ENCODE data around the gene AIFM3.

The AIFM3 gene

DNA sequence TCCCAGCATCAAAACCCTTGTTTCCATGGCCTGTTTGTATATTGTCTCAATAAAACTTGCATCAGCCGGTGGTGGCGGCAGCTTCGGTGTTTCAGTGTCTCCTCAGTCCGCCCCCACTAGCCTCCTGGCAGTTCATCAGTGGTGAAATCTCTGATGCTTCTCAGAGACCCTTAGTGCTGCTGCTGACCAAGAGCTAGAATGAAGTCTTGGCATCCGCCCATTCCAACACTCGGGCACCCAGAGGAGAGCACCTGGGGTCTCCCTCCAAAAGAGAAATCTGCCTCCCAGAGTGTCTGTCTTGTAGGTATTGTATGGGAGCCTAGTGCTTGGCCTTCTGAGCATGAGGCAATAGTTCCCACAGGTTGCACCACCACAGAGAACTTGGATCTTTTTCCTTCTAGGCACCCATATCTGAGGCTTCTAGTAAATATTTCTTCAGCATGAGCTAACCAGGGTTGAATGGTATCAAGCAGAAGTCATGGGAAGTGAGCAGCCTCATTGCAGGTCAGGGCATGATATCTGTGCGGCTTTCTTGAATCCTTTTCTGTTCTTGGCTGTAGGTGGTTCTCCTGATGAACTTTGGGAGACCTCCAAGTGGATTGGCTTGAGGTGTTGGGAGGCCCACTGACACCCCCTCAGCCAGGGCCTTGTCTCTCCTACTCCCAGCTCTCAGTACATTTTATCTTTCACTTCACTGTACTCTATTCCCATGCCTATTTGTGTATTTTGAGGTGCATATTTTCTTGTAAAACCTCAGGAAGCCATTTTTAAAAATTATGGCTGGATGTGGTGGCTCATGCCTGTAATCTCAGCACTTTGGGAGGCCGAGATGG is 13.2 kb upstream of the AIFM3 start:
- peak; percentile 44 to 71 for DNase-seq (ENCODE audit: low read depth in 2 of 2)
- TF ChIP-seq, protein P1, sequence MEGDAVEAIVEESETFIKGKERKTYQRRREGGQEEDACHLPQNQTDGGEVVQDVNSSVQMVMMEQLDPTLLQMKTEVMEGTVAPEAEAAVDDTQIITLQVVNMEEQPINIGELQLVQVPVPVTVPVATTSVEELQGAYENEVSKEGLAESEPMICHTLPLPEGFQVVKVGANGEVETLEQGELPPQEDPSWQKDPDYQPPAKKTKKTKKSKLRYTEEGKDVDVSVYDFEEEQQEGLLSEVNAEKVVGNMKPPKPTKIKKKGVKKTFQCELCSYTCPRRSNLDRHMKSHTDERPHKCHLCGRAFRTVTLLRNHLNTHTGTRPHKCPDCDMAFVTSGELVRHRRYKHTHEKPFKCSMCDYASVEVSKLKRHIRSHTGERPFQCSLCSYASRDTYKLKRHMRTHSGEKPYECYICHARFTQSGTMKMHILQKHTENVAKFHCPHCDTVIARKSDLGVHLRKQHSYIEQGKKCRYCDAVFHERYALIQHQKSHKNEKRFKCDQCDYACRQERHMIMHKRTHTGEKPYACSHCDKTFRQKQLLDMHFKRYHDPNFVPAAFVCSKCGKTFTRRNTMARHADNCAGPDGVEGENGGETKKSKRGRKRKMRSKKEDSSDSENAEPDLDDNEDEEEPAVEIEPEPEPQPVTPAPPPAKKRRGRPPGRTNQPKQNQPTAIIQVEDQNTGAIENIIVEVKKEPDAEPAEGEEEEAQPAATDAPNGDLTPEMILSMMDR (IDR thresholded peaks at IDR 0.05; ENCODE audit: low read depth, low read length), result no peak
- no peak overlapping the region for H3K4me3 ChIP-seq (replicated peaks in 1 of 2; ENCODE audit: low read depth in 2 of 2, low read length in 2 of 2)

DNA sequence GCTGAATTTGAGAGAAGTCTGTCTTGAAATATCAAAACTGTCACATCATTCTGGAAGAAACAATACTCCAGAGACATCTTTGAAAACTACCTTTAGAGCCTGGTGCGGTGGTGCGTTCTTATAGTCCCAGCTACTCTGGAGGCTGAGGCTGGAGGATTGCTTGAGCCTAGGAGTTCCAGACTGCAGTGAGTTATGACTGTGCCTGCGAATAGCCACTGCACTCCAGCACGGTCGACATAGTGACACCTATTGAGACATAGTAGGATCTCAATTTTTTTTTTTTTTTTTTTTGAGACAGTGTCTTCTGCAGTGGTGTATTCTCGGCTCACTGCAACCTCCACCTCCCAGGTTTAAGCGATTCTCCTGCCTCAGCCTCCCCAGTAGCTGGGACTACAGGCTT is 11.5 kb upstream of the AIFM3 start:
- no peak for DNase-seq (ENCODE audit: low read depth in 2 of 2)
- TF ChIP-seq, protein P1 (IDR thresholded peaks at IDR 0.05; ENCODE audit: low read depth, low read length), result no peak
- H3K4me3 ChIP-seq (replicated peaks in 1 of 2; ENCODE audit: low read depth in 2 of 2, low read length in 2 of 2), result no peak overlapping the region

DNA sequence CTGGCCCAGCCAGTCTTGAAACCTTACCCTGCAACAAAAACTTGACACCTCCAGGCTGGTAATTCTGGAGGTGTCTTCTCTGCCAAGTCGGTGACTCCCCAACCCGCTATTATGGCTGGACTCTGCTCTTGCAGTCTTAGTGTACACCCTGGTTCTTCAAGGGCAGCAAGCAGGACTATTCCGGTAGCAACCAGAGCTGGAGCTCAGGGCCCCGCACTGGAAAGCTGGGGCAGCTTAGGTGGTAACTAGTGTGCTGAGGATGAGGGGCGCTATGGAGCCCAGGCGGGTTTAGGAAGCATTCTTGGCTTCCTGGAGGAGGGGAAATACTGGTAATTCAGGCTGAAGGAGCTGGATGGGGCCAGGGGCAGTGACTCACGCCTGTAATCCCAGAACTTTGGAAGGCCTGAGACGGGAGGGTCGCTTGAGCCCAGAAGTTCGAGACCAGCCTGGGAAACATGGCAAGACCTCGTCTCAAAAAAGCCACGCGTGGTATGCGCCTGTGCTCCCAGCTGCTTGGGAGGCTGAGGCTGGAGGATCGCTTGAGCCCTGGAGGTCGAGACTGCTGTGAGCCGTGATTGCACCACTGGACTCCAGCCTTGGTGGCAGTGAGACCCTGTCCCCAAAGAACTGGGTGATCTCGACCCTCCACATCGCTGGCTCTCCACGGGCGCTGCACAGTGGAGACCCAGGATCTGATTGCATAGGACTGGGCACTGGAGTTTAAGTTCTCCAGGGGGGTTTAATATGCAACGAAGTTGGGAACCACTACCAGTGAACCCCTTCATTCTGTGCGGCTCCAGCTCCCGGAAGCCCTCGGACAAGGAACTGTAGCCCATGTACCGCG is 10.6 kb upstream of the AIFM3 start:
- TF ChIP-seq, protein P1 (IDR thresholded peaks at IDR 0.05; ENCODE audit: low read depth, low read length), result no peak
- H3K4me3 ChIP-seq (replicated peaks in 1 of 2; ENCODE audit: low read depth in 2 of 2, low read length in 2 of 2), result peak overlapping the region; percentile 64 to 78
- DNase-seq (ENCODE audit: low read depth in 2 of 2), result peak; percentile 20 to 22

DNA sequence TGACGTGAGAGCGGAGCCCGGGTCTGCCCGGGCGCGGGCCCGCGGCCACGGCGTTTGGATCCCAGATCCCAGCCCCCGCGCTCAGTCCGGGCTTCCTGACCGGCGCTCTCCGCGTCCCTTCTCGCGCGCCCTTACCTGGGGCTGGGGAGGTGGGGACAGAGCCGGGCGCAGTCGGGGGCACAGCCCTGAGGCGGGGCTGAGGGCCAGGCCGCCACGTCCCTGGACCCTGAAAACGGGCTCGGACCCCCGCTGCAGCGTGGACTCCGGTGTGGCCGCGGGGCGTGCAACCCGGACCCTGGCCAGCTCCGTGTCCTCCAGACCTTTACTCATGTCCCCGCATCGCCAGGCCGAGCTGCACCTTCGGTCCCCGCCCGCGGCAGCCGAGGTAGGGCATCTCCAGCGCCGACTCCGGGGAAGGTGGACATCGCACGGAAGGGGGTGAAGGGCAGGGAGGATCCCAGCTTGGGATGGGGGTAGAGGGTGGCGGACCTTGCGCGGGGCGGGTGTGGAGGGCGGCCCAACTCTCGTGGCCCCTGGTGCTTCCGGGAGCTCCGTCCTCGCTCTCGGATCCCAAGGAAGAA is 9.9 kb upstream of the AIFM3 start:
- H3K4me3 ChIP-seq (replicated peaks in 1 of 2; ENCODE audit: low read depth in 2 of 2, low read length in 2 of 2), result peak overlapping the region; percentile 64 to 78
- TF ChIP-seq, protein P1 (IDR thresholded peaks at IDR 0.05; ENCODE audit: low read depth, low read length), result no peak

DNA sequence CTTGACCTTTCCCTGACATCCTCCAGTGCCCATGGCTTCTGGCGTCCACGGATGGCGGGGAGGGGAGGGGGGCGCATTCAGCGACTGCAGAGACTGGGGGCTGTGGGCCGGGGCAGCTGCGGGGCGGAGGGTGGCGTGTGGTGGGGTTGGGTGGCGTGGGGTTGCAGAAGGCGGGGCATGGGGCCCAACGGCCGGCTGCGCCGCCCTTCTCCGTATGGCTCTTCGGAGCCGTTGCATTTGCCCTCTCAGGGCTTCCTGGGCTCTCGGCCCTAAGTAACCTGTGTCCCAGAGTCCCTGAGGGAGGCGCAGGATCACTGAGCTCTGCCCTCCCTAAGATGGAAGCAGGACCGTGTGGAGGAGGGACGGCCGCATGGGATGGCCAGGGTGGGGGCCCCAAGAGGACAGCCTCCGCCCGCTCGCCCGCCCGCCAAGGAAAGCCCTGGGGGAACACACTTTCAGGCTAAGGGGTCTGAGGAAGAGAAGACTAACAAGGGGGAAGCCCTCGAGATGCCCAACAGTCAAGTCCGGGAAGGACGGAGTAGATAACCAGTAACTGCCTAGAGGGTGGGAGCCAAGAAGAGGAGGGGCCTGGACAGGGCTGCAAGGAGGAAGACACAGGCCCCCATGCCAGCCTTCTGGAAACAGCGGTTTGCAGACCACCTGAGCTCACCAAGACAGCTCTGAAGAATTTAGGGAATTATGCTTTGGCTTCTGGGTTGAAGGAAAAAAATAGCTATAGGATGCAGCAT is 9.2 kb upstream of the AIFM3 start:
- no peak for DNase-seq (ENCODE audit: low read depth in 2 of 2)
- TF ChIP-seq, protein P1 (IDR thresholded peaks at IDR 0.05; ENCODE audit: low read depth, low read length), result no peak
- peak overlapping the region; percentile 64 to 78 for H3K4me3 ChIP-seq (replicated peaks in 1 of 2; ENCODE audit: low read depth in 2 of 2, low read length in 2 of 2)

More for the DNA sequence above, 9.9 kb upstream of the AIFM3 start:
- no peak for DNase-seq (ENCODE audit: low read depth in 2 of 2)
